Measurements from ENCODE around the gene GAS2L3. TPM values are rescaled to one million over a fixed set of nuclear protein-coding genes. Genes with fewer than 3 reads are reported as not detected.
A peak's percentile ranks its signal among the peaks of the same experiment; 100 is the strongest.

Gene GAS2L3
- total RNA-seq, 1 experiment from 2014 or later, result 11.7 TPM

- Histone ChIP-seq H4K91ac (ENCODE audit: insufficient read length, low read depth, low read length) (no peak overlapping the region), H2BK20ac (ENCODE audit: low read depth, low read length, poor library complexity, severe bottlenecking) (no peak overlapping the region), H3K18ac (ENCODE audit: insufficient read length, low read depth, low read length) (no peak overlapping the region), H3K4ac (ENCODE audit: low read depth, low read length) (no peak overlapping the region), H2BK12ac (ENCODE audit: insufficient read length, low read depth, low read length) (no peak overlapping the region), H3K9ac (ENCODE audit: extremely low read depth, insufficient read length, low read length) (no peak overlapping the region), H2AK5ac (ENCODE audit: insufficient read length, low read length) (no peak overlapping the region), H3K79me1 (ENCODE audit: insufficient read depth, low read depth, low read length, poor library complexity, severe bottlenecking) (no peaks in the 10 kb centered on the region), H2BK5ac (ENCODE audit: insufficient read length, low read length) (no peak overlapping the region), H3K14ac (ENCODE audit: insufficient read depth, low read length) (no peak overlapping the region), H2BK15ac (ENCODE audit: low read depth, low read length) (no peak overlapping the region), H3K9me3 (ENCODE audit: control insufficient read depth, low read depth, low read length) (no peaks in the 10 kb centered on the region), H3K4me2 (ENCODE audit: insufficient read depth, insufficient read length, low read length) (no peak overlapping the region), H3K56ac (ENCODE audit: insufficient read length, low read depth, low read length) (no peak overlapping the region), H3K79me2 (ENCODE audit: insufficient read depth, low read length) (no peaks in the 10 kb centered on the region), H2AFZ (ENCODE audit: low read length) (no peak overlapping the region), H4K20me1 (ENCODE audit: control insufficient read depth, insufficient read depth, insufficient read length) (no peaks in the 10 kb centered on the region), H3K23ac (ENCODE audit: insufficient read length, low read depth, low read length) (no peak overlapping the region), H3K4me1 (ENCODE audit: insufficient read depth, low read length) (peaks cover 3% of the 10 kb centered on the region; the same call in 1 of the 2 replicates), H3K23me2 (ENCODE audit: insufficient read length, low read depth, low read length, poor library complexity, severe bottlenecking) (no peaks in the 10 kb centered on the region), H3K27ac (ENCODE audit: insufficient read length, low read depth, low read length) (no peak overlapping the region), H3K27me3 (ENCODE audit: insufficient read depth, low read length) (no peaks in the 10 kb centered on the region), H2BK120ac (ENCODE audit: low read depth, low read length, poor library complexity, severe bottlenecking) (no peak overlapping the region), H3T11ph (ENCODE audit: low read length) (no peak overlapping the region), H4K8ac (replicated peaks; ENCODE audit: insufficient read length, low read depth, low read length) (no peak overlapping the region), H4K5ac (ENCODE audit: insufficient read length, low read depth, low read length) (no peak overlapping the region)
- WGBS (ENCODE audit: extremely low coverage, insufficient read length, low lambda C conversion rate), result no CpG with 5 or more reads among the region's 6 CpGs
- Mint-ChIP-seq H3K27ac (0 out of 7 replicates have a peak overlapping the region, but pooled peaks of 1 of the 3 experiments have one; percentile 62), H3K36me3 (ENCODE audit: insufficient read depth in 1 of 3, low read depth in 3 of 3) (peaks cover 0 to 6% (median 0%) of the 10 kb centered on the region in 3 experiments; a peak in 1 of 7 replicates), H3K4me3 (no peak overlapping the region), H3K27me3 (ENCODE audit: low read depth) (peaks cover 12% of the 10 kb centered on the region), H3K9me3 (peaks cover 0 to 4% of the 10 kb centered on the region in 2 experiments; a peak in 1 of 5 replicates), H3K4me1 (peaks cover 10 to 12% of the 10 kb centered on the region in 2 experiments)
- peak; percentile 39 for DNase-seq
- no peak for TF ChIP-seq CTCF (conservative IDR thresholded peaks at IDR 0.05)
Measured at GRCh38 chr12:100661300-100661951, 87.9 kb downstream of the GAS2L3 start.

Data from H9 (cell line).